SK-N-SH (cell line): ENCODE results near the gene GPATCH1. TPM values are rescaled to one million over a fixed set of nuclear protein-coding genes. Genes with fewer than 3 reads are reported as not detected.

ENCODE experiments used
- CTCF ChIA-PET: fragments of 300-600, 350-600 bp; formaldehyde crosslinking; extraction: SDS; loops from one replicate; lab custom pipeline; 2021; lab: Yijun Ruan, JAX
- POLR2A ChIA-PET: fragments of 350-600 bp; sonication (Branson Sonifier 250); formaldehyde crosslinking; extraction: SDS; loops from one replicate; lab custom pipeline; 2020; ENCODE audit warnings: antibody characterized with exemption, inconsistent platforms; lab: Yijun Ruan, JAX
- DNase-seq: peaks from one replicate; pipeline ENCODE4 v3.0.0; 2012
- H2AFZ ChIP-seq: fragments of 200-600 bp; sonication (generic); 2 replicates; pipeline ENCODE4 v1.8.1; 2016; ENCODE audit warnings: antibody characterized with exemption, mild to moderate bottlenecking, low read depth
- H3F3A ChIP-seq: fragments of 200-600 bp; sonication (generic); replicated peaks from 2 replicates; pipeline ENCODE3; 2016; ENCODE audit warnings: antibody characterized with exemption, mild to moderate bottlenecking; ENCODE audit not compliant: insufficient read depth
- H3K27ac ChIP-seq, 2 experiments: fragments of 200-500 bp in 1 of 2; fragments of 200-600 bp in 1 of 2; sonication (Bioruptor generic) in 1 of 2; sonication (generic), shearing (Covaris generic) in 1 of 2; 2 replicates each; pipeline versions ENCODE4 v1.5.1 to v1.6.1; 2014 to 2016; ENCODE audit warnings: low read depth in 2 of 2, inconsistent platforms in 1 of 2, low read length in 1 of 2, mild to moderate bottlenecking in 1 of 2, mixed read lengths in 1 of 2
- H3K27me3 ChIP-seq: fragments of 200-600 bp; sonication (generic), shearing (Covaris generic); 2 replicates; pipeline ENCODE4 v1.6.1; 2016; ENCODE audit warnings: mixed run types; ENCODE audit not compliant: insufficient read depth
- H3K36me3 ChIP-seq, 2 experiments: fragments of 200-500 bp in 1 of 2; fragments of 200-600 bp in 1 of 2; sonication (Bioruptor generic) in 1 of 2; sonication (generic) in 1 of 2; replicated peaks in 1 of 2; 2 replicates each; pipeline versions ENCODE3 to v1.5.1; 2014 to 2016; ENCODE audit warnings: low read length in 1 of 2, mild to moderate bottlenecking in 1 of 2; ENCODE audit not compliant: insufficient read depth in 2 of 2, control insufficient read depth in 1 of 2
- H3K4me1 ChIP-seq, 2 experiments: fragments of 200-500 bp in 1 of 2; fragments of 200-600 bp in 1 of 2; sonication (Bioruptor generic) in 1 of 2; sonication (generic), shearing (Covaris generic) in 1 of 2; 2 replicates each; pipeline versions ENCODE4 v1.5.1 to v1.6.1; 2014 to 2016; ENCODE audit warnings: low read depth in 1 of 2, low read length in 1 of 2, mixed run types in 1 of 2; ENCODE audit not compliant: insufficient read depth in 2 of 2, control insufficient read depth in 1 of 2
- H3K4me2 ChIP-seq: fragments of 200-600 bp; sonication (generic), shearing (Covaris generic); 2 replicates; pipeline ENCODE4 v1.6.1; 2017; ENCODE audit warnings: mixed run types
- H3K4me3 ChIP-seq, 2 experiments: fragments of 200-500 bp in 1 of 2; fragments of 200-600 bp in 1 of 2; sonication (Bioruptor generic) in 1 of 2; sonication (generic), shearing (Covaris generic) in 1 of 2; 2 replicates each; pipeline versions ENCODE4 v1.5.1 to v1.8.1; 2014 to 2016; ENCODE audit warnings: low read depth in 2 of 2, inconsistent platforms in 1 of 2, low read length in 1 of 2, mild to moderate bottlenecking in 1 of 2, mixed read lengths in 1 of 2, moderate library complexity in 1 of 2
- H3K79me2 ChIP-seq: fragments of 200-600 bp; sonication (generic); 2 replicates; pipeline ENCODE4 v1.8.1; 2017; ENCODE audit warnings: mild to moderate bottlenecking; ENCODE audit not compliant: insufficient read depth
- H3K9ac ChIP-seq: fragments of 200-600 bp; sonication (generic); 2 replicates; pipeline ENCODE4 v1.6.1; 2017; ENCODE audit warnings: mixed run types
- H3K9me2 ChIP-seq: fragments of 200-600 bp; sonication (generic); 2 replicates; pipeline ENCODE4 v1.6.1; 2017; ENCODE audit warnings: mixed run types
- H3K9me3 ChIP-seq: fragments of 200-600 bp; sonication (generic); 2 replicates; pipeline ENCODE4 v1.6.1; 2017; ENCODE audit warnings: mixed run types, mild to moderate bottlenecking, moderate library complexity
- H4K20me1 ChIP-seq: fragments of 200-600 bp; sonication (generic); 2 replicates; pipeline ENCODE4 v1.6.1; 2017; ENCODE audit warnings: mild to moderate bottlenecking, mixed run types; ENCODE audit not compliant: insufficient read depth
- ELF1 ChIP-seq: IDR thresholded peaks from 2 replicates; pipeline ENCODE4 v1.4.0; 2012
- EP300 ChIP-seq, 2 experiments: IDR thresholded peaks; 2 replicates each; pipeline versions ENCODE4 v1.4.0 to v1.6.1; 2012; ENCODE audit warnings: borderline replicate concordance in 1 of 2, low read depth in 1 of 2, low read length in 1 of 2
- EZH2phosphoT487 ChIP-seq: fragments of 200-600 bp; sonication (generic); IDR thresholded peaks from 2 replicates; pipeline ENCODE4 v1.6.1; 2017; ENCODE audit warnings: low read depth, mixed run types, mild to moderate bottlenecking, antibody characterized with exemption, moderate library complexity, borderline replicate concordance
- FOSL2 ChIP-seq: IDR thresholded peaks from 2 replicates; pipeline ENCODE4 v1.4.0; 2012; ENCODE audit warnings: low read depth, mild to moderate bottlenecking, moderate library complexity, borderline replicate concordance
- FOXM1 ChIP-seq: IDR thresholded peaks from 2 replicates; pipeline ENCODE4 v1.4.0; 2012; ENCODE audit warnings: low read depth, mild to moderate bottlenecking
- GATA2 ChIP-seq: sonication (generic); formaldehyde crosslinking; IDR thresholded peaks from 2 replicates; pipeline ENCODE4 v1.5.0; 2020; ENCODE audit warnings: mild to moderate bottlenecking, missing genetic modification reagents
- MEF2A ChIP-seq: IDR thresholded peaks from 2 replicates; pipeline ENCODE4 v1.4.0; 2012; ENCODE audit warnings: low read depth, borderline replicate concordance
- MXI1 ChIP-seq: IDR thresholded peaks from 2 replicates; pipeline ENCODE4 v1.6.1; 2012; ENCODE audit warnings: mild to moderate bottlenecking, low read depth, low read length, improper control_type of control experiment
- PBX3 ChIP-seq: IDR thresholded peaks from 2 replicates; pipeline ENCODE4; 2012
- TAF1 ChIP-seq: IDR thresholded peaks from 2 replicates; pipeline ENCODE4 v1.6.1; 2012; ENCODE audit warnings: low read depth, mild to moderate bottlenecking, low read length, moderate library complexity, borderline replicate concordance
- TCF12 ChIP-seq: IDR thresholded peaks from 2 replicates; pipeline ENCODE4 v1.4.0; 2012
- WGBS: methylation state at CpG from one replicate; pipeline ENCODE4 v1.1.6; 2017; ENCODE audit warnings: low lambda C conversion rate; 5-methylcytosine and 5-hydroxymethylcytosine counted together
- polyA plus RNA-seq, 3 experiments: library from polyadenylated mRNA; depleted of rRNA; stranded (reverse); fragments of >200 nt; gene quantifications; 2 replicates each; pipeline ENCODE4 v1.2.3, GENCODE V29; 2012
- TF ChIP-seq, protein P1 (sequence below): IDR thresholded peaks from 2 replicates; pipeline ENCODE4 v1.4.0; 2012; ENCODE audit warnings: low read depth, borderline replicate concordance
- TF ChIP-seq, protein P2 (sequence below): fragments of 150-350 bp; IDR thresholded peaks from 2 replicates; pipeline ENCODE4 v1.6.1; 2016; ENCODE audit warnings: mild to moderate bottlenecking, low read depth, low read length
- TF ChIP-seq, protein P3 (sequence below): fragments of 200-600 bp; sonication (generic); IDR thresholded peaks from 2 replicates; pipeline ENCODE4 v1.6.1; 2017; ENCODE audit warnings: antibody characterized with exemption, mild to moderate bottlenecking, moderate library complexity

Gene GPATCH1
- polyA plus RNA-seq, 1 of the 3 experiments (the other 2 are of a cell fraction) = 5.9 TPM

- H2AFZ ChIP-seq = no peak overlapping the region
- CTCF ChIA-PET = interaction anchor here (0.7 to 18.9 kb wide), 19 partner anchors 10 to 290 kb away, joined by 3 to 215 read pairs (median 5); partner anchors contain the start of genes CEP89 and FAAP24
- no peaks in the 10 kb centered on the region for H3K9me2 ChIP-seq
- no peaks in the 10 kb centered on the region for H3F3A ChIP-seq
- H3K79me2 ChIP-seq = no peaks in the 10 kb centered on the region
- H3K27me3 ChIP-seq = no peaks in the 10 kb centered on the region
- H3K4me3 ChIP-seq = no peak overlapping the region
- no peak overlapping the region for H3K4me2 ChIP-seq
- no peak for TF ChIP-seq TCF12
- no peak for TF ChIP-seq MEF2A
- TF ChIP-seq, protein P1, sequence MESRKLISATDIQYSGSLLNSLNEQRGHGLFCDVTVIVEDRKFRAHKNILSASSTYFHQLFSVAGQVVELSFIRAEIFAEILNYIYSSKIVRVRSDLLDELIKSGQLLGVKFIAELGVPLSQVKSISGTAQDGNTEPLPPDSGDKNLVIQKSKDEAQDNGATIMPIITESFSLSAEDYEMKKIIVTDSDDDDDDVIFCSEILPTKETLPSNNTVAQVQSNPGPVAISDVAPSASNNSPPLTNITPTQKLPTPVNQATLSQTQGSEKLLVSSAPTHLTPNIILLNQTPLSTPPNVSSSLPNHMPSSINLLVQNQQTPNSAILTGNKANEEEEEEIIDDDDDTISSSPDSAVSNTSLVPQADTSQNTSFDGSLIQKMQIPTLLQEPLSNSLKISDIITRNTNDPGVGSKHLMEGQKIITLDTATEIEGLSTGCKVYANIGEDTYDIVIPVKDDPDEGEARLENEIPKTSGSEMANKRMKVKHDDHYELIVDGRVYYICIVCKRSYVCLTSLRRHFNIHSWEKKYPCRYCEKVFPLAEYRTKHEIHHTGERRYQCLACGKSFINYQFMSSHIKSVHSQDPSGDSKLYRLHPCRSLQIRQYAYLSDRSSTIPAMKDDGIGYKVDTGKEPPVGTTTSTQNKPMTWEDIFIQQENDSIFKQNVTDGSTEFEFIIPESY = no peak
- no peak for TF ChIP-seq ELF1
- TF ChIP-seq, protein P2, sequence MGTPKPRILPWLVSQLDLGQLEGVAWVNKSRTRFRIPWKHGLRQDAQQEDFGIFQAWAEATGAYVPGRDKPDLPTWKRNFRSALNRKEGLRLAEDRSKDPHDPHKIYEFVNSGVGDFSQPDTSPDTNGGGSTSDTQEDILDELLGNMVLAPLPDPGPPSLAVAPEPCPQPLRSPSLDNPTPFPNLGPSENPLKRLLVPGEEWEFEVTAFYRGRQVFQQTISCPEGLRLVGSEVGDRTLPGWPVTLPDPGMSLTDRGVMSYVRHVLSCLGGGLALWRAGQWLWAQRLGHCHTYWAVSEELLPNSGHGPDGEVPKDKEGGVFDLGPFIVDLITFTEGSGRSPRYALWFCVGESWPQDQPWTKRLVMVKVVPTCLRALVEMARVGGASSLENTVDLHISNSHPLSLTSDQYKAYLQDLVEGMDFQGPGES = no peak
- no peak for TF ChIP-seq FOSL2
- TF ChIP-seq MXI1 = peak; percentile 47
- TF ChIP-seq GATA2 = peak; percentile 79
- no peak for TF ChIP-seq FOXM1
- peak in 1 of 2 experiments; percentile 74; a peak in 2 of 4 replicates for TF ChIP-seq EP300 (IDR thresholded peaks at IDR 0.05; ENCODE audit: borderline replicate concordance in 1 of 2, low read depth in 1 of 2, low read length in 1 of 2)
- peaks cover 5 to 13% of the 10 kb centered on the region in 2 experiments for H3K36me3 ChIP-seq
- H4K20me1 ChIP-seq = no peaks in the 10 kb centered on the region
- WGBS = 82% methylated on average over 10 of the region's 10 CpGs
- peak; percentile 49 for DNase-seq
- H3K9me3 ChIP-seq = no peaks in the 10 kb centered on the region
- no peak overlapping the region for H3K9ac ChIP-seq
- POLR2A ChIA-PET = interaction anchor here (0.8 to 1.7 kb wide), 2 partner anchors 53 to 60 kb away, joined by 5 to 21 read pairs; no protein-coding TSS in a partner anchor
- H3K27ac ChIP-seq = peak overlapping the region in 1 of 2 experiments; percentile 61; a peak in 2 of 4 replicates
- peaks cover 0 to 5% of the 10 kb centered on the region in 2 experiments; a peak in 1 of 4 replicates for H3K4me1 ChIP-seq
Observed at GRCh38 chr19:33124207-33125098, 43.5 kb downstream of the GPATCH1 start.

- Histone ChIP-seq H3K4me3 (no peak overlapping the region; a peak in 1 of 4 replicates), H3K9ac (no peak overlapping the region), H3K79me2 (no peaks in the 10 kb centered on the region), H3F3A (no peaks in the 10 kb centered on the region), H3K9me2 (no peaks in the 10 kb centered on the region), H3K27ac (no peak overlapping the region), H3K4me1 (peaks cover 0 to 5% of the 10 kb centered on the region in 2 experiments; a peak in 1 of 4 replicates), H2AFZ (no peak overlapping the region; the same call in 1 of the 2 replicates), H4K20me1 (no peaks in the 10 kb centered on the region), H3K27me3 (no peaks in the 10 kb centered on the region), H3K4me2 (no peak overlapping the region), H3K36me3 (peaks cover 5 to 16% of the 10 kb centered on the region in 2 experiments), H3K9me3 (no peaks in the 10 kb centered on the region)
- POLR2A ChIA-PET = interaction anchor here (1.7 kb wide), 1 partner anchor 51 kb away, joined by 21 read pairs; no protein-coding TSS in a partner anchor
- CTCF ChIA-PET = interaction anchor here (0.7 to 18.9 kb wide), 21 partner anchors 8 to 493 kb away, joined by 3 to 215 read pairs (median 6); partner anchors contain the start of genes CEP89 and FAAP24
- peak; percentile 81 for DNase-seq
- WGBS = 36% methylated on average over 12 of the region's 12 CpGs
- TF ChIP-seq, protein P1 = no peak
- TF ChIP-seq MXI1 = 0 out of 2 replicates have a peak, but pooled peaks have one; percentile 21
- no peak for TF ChIP-seq ELF1
- TF ChIP-seq EP300 (IDR thresholded peaks at IDR 0.05; ENCODE audit: borderline replicate concordance in 1 of 2, low read depth in 1 of 2, low read length in 1 of 2) = no peak
- no peak for TF ChIP-seq PBX3
- TF ChIP-seq, protein P3, sequence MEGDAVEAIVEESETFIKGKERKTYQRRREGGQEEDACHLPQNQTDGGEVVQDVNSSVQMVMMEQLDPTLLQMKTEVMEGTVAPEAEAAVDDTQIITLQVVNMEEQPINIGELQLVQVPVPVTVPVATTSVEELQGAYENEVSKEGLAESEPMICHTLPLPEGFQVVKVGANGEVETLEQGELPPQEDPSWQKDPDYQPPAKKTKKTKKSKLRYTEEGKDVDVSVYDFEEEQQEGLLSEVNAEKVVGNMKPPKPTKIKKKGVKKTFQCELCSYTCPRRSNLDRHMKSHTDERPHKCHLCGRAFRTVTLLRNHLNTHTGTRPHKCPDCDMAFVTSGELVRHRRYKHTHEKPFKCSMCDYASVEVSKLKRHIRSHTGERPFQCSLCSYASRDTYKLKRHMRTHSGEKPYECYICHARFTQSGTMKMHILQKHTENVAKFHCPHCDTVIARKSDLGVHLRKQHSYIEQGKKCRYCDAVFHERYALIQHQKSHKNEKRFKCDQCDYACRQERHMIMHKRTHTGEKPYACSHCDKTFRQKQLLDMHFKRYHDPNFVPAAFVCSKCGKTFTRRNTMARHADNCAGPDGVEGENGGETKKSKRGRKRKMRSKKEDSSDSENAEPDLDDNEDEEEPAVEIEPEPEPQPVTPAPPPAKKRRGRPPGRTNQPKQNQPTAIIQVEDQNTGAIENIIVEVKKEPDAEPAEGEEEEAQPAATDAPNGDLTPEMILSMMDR = peak; percentile 83
- TF ChIP-seq TAF1 = no peak
- no peak for TF ChIP-seq EZH2phosphoT487
Observed at GRCh38 chr19:33125929-33126388, 45.0 kb downstream of the GPATCH1 start.
